NCI-H146 treated with DMSO at 0.1 percent for 48 hours (cell line): ENCODE measurements around the gene TPSAB1.
"Not testable (repeated sequence)": the region's sequence is repeated elsewhere in the genome, so short reads cannot be mapped to it uniquely, and the experiment has no call there.

ENCODE experiments used
- DNase-seq: peaks from one replicate; lab custom pipeline; 2025; ENCODE audit not compliant: unreplicated experiment; lab: John Stamatoyannopoulos, UW

TPSAB1 gene

GRCh38 chr16:1223355-1224214 is 16.9 kb upstream of the TPSAB1 start:
- DNase-seq: no peak

- DNase-seq: no peak
Observed at GRCh38 chr16:1224558-1224957, 15.9 kb upstream of the TPSAB1 start.

- no peak for DNase-seq
Observed at GRCh38 chr16:1225051-1225451, 15.5 kb upstream of the TPSAB1 start, which contains the start of gene TPSG1. Gene TPSG1 (minus strand): TSS chr16:1225268. CDS start chr16:1225252, 16 bp downstream.

- not testable (repeated sequence) for DNase-seq
Observed at GRCh38 chr16:1225728-1226311, 14.7 kb upstream of the TPSAB1 start.

GRCh38 chr16:1226692-1227091 is 13.8 kb upstream of the TPSAB1 start:
- not testable (repeated sequence) for DNase-seq

GRCh38 chr16:1228227-1228626 is 12.3 kb upstream of the TPSAB1 start:
- DNase-seq: not testable (repeated sequence)

GRCh38 chr16:1229476-1229875 is 11.0 kb upstream of the TPSAB1 start:
- DNase-seq: not testable (repeated sequence)

- DNase-seq: not testable (repeated sequence)
Observed at GRCh38 chr16:1230084-1230470, 10.4 kb upstream of the TPSAB1 start, which contains the start of gene TPSB2. Gene TPSB2 (minus strand): TSS chr16:1230184. CDS start chr16:1229951, 233 bp downstream.

GRCh38 chr16:1230471-1231212 is 9.9 kb upstream of the TPSAB1 start:
- DNase-seq: not testable (repeated sequence)

GRCh38 chr16:1231301-1231700 is 9.2 kb upstream of the TPSAB1 start:
- not testable (repeated sequence) for DNase-seq

- not testable (repeated sequence) for DNase-seq
Observed at GRCh38 chr16:1232049-1232748, 8.3 kb upstream of the TPSAB1 start.

GRCh38 chr16:1236659-1237058 is 3.8 kb upstream of the TPSAB1 start:
- not testable (repeated sequence) for DNase-seq

- DNase-seq: no peak
Observed at GRCh38 chr16:1237990-1238389, 2.5 kb upstream of the TPSAB1 start.

GRCh38 chr16:1238909-1239308 is 1.6 kb upstream of the TPSAB1 start:
- not testable (repeated sequence) for DNase-seq

- DNase-seq: not testable (repeated sequence)
Observed at GRCh38 chr16:1239575-1239974, 930 bp upstream of the TPSAB1 start.

- not testable (repeated sequence) for DNase-seq
Observed at GRCh38 chr16:1241081-1241480, 576 bp downstream of the TPSAB1 start.

GRCh38 chr16:1243363-1243762 is 2.9 kb downstream of the TPSAB1 start:
- DNase-seq: not testable (repeated sequence)

- DNase-seq: not testable (repeated sequence)
Observed at GRCh38 chr16:1243907-1244850, 3.7 kb downstream of the TPSAB1 start.

GRCh38 chr16:1244881-1245280 is 4.4 kb downstream of the TPSAB1 start:
- DNase-seq: no peak
